GM21381 (cell line): Measurements from ENCODE around the gene LSM14B.
A peak's percentile ranks its signal among the peaks of the same experiment; 100 is the strongest.
"Not testable (repeated sequence)": the region's sequence is repeated elsewhere in the genome, so short reads cannot be mapped to it uniquely, and the experiment has no call there.

Source experiments
- ATAC-seq: cut with Tn5 transposase; IDR thresholded peaks from one replicate; pipeline ENCODE4 v1.9.1; 2021; ENCODE audit warnings: mild to moderate bottlenecking, moderate library complexity; ENCODE audit not compliant: unreplicated experiment

The LSM14B gene

DNA sequence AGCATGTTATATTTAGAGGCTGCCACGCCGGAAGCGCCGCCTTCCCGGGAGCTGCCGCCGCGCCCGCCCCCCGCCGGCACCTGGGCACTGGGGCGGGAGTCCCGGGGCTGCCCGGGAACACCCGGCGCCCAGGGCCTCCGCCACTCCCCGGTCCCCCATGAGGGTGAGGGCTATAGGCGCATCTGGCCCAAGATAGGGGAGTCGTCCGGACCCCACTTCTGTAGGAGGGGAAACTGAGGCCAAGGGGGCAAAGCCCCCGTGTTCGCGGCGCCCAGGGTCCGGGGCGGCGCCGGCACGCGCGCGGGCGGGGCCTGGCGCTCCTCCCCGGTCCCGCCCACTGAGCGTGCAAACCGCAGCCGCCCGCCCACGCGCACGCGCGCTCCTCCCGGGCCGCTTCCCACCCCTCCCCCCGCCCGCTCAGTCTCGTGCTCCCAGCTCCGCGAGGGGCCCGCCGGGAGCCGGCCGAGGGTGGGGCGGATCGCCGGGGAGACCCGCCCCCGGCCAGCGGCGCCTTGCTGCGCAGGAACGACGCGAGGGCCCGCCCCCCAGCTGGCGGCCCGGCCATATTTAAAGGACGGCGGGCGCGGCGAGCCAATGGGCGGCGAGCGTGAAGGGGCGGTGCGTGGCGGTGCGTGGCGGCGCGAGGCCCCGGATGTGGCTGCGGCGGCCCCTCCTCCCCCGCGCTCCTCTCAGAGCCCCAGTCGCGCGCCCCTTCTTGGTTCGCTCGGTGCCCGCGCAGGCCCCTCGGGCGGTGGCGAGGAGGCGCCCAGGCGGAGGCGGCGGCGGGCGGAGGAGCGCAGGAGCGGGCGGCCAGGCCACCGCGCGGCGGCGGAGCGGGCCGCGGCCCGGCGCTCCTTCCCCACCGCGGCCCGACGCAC lies at the start of gene LSM14B:
Gene LSM14B, plus strand, starts transcription at position 700 of the 878 bp plus-strand sequence. CDS start 192 bp downstream, outside the sequence.
- ATAC-seq = peak; percentile 74

DNA sequence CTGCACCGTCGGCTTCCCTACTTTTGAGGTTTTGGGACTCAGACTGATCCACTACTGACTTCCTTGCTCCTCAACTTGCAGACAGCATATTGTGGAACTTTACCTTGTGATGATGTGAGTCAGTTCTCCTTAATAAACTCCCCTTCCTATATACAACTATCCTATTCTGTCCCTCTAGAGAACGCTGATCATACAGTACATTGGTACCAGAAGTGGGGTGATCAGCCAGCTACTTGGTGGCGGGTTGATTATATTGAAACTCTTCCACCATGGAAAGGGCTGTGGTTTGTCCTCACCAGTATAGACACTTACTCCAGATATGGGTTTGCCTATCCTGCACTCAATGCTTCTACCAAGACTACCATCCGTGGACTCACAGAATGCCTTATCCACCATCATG lies 49.0 kb upstream of the LSM14B start:
- ATAC-seq = no peak

DNA sequence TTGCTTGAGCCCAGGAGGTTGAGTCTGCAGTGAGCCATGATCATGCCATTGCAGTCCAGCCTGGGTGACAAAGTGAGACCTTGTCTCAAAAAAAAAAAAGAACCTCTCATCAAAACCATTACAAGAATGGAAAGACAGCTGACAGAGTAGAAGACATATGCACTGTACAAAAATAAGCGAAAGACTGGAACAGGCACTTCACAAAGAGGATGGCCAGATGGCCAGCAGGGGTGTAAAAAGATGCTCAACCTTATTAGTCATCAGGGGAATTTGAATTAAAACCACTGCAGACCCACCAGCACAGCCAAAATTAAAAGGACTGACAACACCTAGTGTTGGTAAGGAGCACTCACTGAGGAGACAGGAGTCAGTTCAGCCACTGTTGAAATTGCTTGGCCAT lies 43.1 kb upstream of the LSM14B start:
- ATAC-seq = no peak

DNA sequence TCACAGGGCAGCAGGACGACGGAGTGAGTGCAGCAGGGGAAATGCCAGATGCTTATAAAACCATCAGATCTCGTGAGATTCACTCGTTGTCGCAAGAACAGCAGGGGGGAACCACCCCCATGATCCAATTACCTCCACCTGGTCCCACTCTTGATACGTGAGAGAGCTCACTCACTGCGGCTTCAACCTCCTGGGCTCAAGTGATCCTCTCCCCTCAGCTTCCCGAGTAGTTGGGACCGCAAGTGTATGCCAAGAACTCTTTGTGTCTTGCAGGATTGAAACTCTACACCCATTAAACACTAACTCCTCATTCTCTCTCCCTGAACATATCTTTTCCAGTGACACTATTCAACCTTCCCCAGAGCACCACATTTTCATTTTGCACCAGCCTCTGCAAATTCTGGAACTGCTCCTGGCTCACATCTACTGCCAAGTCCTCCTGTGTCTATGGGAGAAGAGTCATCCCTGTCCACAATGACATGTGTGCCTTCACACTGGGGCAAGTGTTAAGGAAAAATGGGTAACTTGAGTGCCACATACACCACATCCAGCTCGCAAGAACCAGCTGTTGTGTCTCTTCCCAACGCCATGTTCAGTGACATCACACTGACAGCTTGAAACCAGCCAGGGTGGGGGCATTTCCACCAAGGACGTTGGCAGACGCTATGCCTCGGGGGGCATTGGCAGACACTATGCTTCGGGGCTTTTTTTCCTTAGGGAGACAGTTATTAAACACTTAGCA lies 41.9 kb upstream of the LSM14B start:
- ATAC-seq = no peak

DNA sequence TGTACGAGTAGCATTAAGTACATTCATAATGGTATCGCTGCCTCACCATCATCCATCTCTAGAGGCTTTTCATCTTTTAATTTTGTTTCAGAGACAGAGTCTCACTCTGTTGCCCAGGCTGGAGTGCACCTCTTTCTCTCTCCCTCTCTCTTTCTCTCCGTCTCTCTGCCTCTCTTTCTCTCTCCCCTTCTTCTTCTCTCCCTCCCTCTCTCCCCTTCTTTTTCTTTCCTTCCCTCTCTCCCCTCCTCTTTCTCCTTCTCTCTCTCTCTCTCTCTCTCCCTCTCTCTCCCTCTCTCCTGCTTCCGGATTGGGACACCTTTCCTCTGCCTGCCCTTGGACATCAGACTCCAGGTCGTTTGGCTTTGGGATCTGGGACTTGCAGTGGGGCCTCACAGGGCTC lies 39.0 kb upstream of the LSM14B start:
- no peak for ATAC-seq

DNA sequence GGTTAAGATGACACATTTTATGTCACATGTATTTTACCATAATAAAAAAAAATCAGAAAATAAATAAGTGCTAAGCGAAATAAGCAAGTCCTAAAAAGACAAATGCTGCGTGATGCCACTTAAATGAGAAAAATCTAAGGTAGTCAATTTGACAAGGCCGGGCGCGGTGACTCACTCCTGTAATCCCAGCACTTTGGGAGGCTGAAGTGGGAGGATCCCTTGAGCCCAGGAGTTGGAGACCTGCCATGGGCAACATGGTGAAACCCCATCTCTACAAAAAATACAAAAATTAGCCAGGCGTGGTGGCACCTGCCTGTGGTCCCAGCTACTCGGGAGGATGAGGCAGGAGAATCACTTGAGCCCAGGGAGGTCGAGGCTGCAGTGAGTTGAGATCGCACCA lies 38.1 kb upstream of the LSM14B start:
- ATAC-seq = not testable (repeated sequence)

DNA sequence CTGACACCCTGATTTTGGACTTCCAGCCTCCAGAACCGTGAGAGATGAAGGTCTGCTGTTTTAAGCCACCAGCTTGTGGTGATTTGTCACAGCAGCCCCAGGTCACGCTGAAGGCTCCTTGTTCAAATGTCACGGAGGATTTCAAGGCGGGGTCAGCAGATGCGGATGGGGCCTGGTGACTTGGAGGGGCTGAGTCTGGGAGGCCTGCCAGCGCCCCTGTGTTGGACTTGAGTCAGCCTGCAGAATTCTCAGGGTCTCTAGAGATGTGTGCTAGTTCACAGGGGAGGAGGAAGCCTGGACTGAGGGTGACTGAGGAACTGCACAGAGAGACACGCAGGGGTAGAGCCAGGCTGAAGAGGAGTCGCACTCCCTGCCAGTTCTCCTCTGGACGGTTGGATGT lies 37.1 kb upstream of the LSM14B start:
- ATAC-seq = no peak

DNA sequence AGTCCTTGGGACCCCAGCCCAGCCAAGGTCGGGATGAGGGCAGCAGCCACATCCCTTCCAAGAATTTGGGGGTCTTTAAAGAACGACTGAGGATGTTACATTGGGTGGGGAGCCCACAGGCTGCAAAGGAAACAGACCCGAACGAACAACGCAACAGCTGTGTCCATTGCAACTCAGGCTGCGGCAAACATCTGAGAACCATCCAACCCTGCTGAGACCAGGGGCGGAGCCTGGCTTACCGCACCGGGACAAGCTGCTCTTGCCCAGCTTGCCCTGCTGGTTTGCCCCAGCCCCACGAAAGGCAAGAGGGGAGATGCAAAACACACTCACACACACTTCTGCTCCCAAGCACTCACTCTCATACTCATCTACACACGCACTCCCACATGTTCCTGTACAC lies 35.0 kb upstream of the LSM14B start:
- ATAC-seq = no peak

DNA sequence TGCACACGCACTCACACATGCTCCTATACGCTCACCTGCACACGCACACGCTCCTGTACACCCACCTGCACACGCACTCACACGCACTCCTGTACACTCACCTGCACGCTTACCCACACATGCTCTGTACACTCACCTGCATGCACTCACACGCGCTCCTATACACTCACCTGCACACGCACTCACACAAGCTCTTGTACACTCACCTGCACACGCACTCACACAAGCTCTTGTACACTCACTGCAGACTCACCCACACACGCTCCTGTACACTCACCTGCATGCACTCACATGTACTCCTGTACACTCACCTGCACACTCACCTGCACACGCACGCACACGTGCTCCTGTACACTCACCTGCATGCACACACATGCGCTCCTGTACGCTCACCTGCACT lies 34.6 kb upstream of the LSM14B start:
- ATAC-seq = no peak

DNA sequence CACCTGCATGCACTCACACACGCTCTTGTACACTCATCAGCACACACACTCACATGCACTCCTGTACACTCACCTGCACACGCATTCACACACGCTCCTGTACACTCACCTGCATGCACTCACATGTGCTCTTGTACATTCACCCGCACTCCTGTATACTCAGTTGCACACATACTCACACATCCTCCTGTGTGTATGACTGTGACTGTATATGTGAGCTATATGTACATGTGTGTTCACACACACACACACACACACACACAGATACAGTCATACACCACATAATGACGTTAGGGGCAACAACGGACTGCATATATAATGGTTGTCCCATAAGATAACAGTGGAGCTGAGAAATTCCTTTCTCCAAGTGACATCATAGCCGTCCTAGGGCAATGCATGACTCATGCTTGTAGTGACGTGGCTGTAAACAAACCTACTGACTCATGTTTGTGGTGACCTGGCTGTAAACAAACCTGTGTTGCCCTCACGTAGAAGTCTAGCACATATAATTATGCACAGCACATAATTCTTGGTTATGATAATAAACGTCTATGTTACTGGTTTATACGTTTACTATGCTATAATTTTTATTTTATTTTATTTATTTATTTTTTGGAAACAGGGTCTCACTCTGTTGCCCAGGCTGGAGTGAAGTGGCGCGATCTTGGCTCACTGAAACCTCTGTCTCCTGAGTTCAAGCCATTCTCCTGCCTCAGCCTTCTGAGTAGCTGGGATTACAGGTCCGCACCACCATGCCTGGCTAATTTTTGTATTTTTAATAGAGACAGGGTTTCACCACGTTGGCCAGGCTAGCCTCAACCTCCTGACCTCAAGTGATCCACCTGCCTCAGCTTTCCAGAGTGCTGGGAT lies 33.8 kb upstream of the LSM14B start:
- no peak for ATAC-seq

DNA sequence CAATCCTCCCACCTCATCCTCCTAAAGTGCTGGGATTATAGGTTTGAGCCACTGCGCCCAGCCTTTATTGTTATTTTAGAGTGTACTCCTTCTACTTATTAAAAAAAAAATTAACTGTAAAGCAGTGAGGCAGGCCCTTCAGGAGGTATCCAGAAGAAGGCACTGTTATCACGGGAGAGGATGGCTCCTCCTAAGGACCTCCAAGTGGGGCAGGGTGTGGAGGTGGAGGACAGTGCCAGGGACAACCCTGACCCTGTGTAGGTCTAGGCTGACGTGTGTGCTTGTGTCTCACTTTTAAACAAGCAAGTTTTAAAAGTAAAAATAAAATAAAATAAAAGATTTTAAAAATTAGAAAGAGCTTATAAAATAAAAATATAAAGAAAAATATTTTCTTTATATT lies 32.9 kb upstream of the LSM14B start:
- no peak for ATAC-seq

DNA sequence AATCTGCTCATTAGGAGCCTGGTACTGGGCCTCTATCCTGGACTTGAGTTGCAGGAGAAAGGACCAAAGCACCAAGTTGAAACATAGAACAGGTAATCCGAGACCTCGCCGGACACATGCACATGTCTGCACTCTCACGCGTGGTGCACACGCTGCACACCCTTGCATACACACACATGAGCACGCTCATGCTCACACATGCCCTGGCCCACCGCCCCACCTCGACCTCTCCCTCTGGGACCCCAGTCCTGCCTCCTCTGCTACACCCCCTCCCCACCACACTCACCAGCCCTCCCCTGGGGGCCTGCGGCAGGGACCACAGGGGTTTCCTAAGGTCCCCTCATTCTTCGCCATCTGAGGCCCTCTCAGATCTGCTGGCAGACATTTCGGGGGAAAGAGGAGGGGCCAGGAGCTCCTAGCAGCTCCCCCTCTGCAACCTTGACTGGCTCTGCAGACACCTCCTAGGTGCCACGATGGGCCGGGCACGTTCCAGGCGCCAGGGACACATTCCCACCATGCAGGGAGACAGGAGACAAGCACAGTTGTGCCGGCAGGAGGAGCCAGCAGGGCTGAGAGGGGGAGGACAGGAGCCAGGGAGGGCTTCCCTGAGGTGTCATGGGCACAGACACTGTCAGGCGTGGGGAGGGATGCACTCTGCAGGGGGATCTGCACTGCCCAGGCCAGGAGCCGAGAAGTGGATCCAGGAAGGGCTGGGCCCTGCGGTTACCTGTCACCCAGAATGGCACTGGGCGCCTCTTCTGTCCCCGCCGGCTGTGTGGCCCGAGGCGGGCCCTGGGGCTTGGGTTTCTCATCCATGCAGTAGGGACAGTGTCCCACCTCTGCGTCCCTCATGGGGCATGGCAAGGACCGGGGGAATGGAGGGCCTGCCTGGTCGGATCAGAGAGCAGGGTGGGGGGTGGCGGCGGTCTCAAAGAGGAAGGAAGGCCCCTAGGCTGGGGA lies 25.6 kb upstream of the LSM14B start:
- no peak for ATAC-seq

DNA sequence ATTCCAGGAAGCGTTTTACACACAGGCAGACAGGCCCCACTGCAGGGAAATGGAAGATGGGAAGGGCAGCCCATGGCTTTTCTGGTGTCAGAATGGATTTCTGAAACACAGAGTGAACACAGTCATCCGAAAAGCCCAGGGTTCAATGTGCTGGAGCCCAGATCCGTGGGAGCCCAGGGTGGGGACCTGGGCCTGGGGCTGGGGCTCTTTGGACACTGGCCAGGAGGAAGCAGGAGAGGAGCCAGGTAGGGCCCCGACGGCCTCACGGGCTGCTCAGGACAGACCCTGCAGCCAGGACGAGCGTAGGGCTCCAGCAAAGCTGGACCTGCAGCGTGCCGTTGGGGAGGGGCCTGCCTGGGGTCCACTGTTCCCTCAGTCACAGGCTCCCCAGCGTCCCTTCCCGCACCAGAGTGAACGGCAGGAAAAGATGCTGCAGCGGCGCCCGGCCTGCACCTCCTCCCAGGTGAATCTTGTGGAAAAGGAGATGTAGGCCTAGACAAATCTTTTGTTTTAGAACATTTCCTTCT lies 24.3 kb upstream of the LSM14B start:
- ATAC-seq = no peak

DNA sequence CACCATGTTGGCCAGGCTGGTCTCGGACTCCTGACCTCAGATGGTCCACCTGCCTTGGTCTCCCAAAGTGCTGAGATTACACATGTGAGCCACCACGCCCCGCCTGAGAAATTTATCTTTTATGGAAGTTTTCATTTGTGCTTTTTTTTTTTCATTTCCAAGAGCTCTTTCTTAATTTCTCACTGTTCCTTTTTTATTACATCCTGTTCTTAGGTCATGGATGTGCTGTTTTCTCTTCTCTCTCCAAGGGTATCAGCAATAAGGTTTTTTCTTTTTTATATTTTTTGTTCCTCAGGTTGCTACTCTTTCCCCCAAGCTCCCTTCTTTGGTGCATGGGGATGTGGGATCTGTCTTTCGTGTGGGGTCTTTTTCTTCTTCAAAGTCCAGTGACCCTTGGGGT lies 21.2 kb upstream of the LSM14B start:
- no peak for ATAC-seq

DNA sequence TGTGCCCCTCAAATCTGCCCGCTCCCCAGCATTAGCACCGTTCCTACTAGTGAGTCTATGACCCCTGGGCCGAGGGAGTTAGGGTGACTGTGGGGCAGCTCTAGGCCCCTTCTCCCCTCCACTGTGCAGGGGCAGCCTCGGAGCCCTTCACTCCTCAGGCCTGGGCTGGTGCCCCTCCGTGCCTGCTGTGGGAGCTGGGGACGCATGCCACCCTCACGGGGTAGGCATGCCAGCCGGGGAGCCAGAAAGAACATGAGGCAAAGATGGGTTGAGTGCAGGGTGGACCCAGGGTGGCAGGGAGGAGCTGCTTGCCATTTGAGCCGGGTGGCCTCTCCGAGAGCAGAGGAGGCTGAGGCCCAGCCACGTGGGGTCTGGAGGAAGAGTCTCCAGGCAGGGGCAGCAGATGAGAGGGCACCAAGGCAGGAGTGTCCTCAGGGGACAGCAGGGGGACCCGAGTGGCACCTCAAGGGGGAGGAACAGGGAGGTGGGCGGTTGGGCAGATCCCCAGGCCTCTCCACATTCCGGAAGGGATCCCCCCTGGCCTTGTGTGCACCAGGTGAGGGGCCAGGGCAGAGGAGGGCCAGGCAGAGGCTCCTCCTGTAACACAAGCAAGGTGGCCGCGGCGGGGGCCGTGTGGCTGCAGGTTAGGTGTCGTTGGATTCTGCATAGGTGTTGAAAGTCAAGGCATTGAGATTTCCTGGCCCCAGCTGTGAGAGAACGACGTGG lies 18.6 kb upstream of the LSM14B start:
- no peak for ATAC-seq

DNA sequence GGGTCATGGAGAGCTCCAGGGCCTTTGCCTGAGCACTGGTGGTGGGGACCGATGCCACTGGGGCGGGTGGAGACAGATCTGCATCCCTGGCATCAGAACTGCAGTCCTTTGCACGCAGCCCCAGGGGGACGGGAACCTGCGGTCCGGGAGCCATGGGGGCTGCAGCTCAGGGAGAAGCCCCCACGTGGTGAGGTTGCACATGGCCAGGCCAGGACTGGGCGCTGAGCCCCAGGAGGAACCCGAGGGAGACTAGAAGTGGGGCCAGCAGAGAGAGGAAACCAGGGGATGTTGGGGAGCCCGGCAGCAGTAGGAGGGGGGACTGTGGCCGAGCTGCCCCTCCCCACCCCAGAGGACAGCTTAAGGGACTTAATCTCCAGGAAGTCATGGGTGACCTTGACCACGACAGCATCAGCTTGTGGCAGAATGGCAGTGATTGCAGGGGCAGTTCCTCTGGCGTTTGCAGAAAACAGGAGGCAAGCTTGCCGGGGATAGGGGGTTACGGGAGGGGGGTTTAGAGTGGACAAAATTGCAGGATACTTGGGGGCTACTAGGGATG lies 18.0 kb upstream of the LSM14B start:
- ATAC-seq = no peak

DNA sequence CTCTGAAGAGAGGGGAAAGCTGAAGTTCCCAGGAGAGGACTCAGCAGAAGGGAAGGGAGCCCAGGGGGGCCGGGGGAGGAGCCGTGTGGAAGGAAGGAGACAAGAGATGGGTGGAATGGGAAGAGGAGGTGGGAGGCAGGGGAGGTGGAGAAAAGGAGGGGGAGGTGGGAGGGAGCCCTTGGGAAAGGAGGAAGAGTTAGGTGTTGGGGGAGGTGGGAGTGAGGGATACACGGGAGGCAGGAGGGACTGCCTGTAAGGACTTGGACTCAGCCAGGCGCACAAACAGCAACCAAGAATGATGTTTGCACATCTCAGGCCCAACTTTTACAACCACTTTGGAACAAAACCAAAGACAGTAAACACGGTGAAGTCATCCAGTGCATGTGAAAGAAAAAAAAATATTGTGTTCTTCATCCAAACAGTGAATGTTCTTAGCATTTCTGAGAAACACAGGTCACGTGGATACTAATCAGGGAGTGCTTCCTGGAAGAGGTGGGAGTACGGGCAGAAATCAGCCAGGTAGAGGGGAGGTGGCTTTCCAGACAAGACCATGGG lies 17.4 kb upstream of the LSM14B start:
- ATAC-seq = no peak

DNA sequence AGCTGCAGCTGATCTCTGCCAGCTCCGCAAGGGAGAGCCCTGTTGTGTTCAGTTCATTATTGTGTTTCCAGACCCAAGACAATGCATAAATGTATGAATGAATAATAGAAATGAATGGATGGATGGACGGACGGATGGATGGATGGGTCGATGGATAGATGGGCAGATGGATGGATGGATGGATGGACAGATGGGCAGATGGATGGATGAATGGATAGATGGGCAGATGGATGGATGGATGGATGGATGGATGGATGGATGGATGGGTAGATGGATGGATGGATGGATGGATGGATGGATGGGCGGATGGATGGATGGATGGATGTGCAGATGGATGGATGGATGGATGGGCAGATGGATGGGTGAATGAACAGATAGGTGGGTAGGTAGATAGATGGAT lies 16.7 kb upstream of the LSM14B start:
- no peak for ATAC-seq

DNA sequence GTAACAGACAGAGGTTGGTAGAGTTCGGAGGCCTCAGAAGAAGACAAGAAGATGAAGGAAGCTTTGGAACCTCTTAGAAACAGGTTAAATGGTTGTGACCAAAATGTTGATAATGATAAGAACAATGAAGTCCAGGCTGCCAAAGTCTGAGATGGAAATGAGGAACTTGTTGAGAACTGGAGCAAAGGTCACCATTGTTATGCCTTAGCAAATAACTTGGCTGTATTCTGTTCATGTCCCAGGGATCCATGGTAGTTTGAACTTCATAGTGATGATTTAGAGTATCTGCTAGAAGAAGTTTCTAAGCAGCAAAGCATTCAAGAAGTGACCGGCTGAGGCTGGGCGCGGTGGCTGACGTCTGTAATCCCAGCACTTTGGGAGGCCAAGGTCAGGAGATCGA lies 11.1 kb upstream of the LSM14B start:
- ATAC-seq = no peak
